NCI-H2107 (cell line): ENCODE measurements around the gene CDH22.

Experiments
- DNase-seq: peaks from one replicate; lab custom pipeline; 2025; lab: John Stamatoyannopoulos, UW

Gene CDH22, protein sequence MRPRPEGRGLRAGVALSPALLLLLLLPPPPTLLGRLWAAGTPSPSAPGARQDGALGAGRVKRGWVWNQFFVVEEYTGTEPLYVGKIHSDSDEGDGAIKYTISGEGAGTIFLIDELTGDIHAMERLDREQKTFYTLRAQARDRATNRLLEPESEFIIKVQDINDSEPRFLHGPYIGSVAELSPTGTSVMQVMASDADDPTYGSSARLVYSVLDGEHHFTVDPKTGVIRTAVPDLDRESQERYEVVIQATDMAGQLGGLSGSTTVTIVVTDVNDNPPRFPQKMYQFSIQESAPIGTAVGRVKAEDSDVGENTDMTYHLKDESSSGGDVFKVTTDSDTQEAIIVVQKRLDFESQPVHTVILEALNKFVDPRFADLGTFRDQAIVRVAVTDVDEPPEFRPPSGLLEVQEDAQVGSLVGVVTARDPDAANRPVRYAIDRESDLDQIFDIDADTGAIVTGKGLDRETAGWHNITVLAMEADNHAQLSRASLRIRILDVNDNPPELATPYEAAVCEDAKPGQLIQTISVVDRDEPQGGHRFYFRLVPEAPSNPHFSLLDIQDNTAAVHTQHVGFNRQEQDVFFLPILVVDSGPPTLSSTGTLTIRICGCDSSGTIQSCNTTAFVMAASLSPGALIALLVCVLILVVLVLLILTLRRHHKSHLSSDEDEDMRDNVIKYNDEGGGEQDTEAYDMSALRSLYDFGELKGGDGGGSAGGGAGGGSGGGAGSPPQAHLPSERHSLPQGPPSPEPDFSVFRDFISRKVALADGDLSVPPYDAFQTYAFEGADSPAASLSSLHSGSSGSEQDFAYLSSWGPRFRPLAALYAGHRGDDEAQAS

DNA sequence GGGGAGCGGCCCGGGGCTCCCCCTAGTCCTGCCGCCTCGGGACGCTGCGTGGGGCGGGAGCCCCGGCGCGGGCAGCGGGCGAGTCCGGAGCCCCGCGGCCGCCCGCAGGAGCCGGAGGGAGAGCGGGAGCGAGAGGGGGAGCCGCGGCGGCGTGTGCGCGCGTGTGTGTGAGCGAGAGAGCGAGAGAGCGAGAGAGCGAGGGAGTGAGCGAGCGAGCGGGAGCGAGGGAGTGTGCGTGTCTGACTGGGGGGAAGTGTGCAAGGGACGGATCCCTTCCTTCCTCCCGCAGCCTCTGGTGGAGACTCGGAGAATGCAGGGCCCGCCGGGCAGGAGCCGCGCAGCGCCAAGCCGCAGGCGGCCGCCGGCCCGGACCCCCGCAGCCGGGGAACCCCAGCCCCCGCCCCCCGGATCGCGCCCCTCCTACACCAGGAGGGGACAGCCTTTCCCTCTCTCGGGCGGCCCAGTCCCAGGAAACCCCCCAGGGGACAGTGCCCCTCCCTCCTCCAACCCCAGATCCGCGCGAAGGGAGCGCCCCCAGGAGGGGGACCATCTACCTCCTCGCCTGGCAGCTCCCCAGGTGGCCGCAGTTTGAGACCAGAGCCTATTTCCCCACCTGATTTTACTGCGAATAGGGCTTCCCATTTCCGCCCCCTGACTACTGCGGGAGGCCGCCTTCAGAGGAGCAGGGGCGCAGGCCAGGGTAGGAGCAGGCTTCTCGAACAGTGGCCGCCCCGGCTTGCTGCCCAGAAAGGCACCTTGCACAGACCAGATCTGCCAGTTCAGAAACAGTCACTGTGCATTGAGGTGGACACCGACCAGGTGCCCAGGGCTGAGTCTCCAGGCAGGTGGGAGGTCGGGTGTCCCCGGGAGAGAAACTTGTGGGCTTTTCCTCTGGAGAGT is at the start of gene CDH22:
CDH22 (minus strand) TSS at position 241 of the 900 bp plus-strand sequence. CDS start 57,204 bp downstream, outside the sequence.
- DNase-seq, result peak; percentile 28

DNA sequence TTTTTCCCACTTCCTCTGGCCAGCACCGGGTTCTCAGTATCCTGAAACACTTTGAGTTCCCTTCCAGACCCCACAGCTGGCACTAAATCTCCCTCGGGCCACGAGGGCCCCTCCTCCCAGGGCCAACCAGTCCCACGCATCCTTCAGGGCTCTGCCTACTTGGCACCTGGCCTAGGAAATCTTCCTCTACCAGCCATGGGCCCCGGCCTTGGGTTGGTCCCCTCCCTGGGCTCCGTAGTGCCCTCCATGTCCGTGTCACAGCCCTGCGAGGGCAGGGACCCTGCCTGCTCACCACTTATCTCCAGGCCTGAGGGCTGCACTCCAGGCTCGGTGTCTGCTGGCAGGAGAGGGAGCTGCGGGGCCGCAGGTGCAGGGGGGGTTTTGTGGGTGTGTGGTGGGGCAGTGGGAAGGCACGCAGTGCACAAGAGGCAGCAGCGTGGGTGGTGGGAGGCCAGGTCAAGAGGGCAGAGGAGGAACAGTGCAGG is 48.8 kb upstream of the CDH22 start:
- no peak for DNase-seq

GRCh38 chr20:46356195-46357029 is 48.1 kb upstream of the CDH22 start:
- DNase-seq, result no peak

DNA sequence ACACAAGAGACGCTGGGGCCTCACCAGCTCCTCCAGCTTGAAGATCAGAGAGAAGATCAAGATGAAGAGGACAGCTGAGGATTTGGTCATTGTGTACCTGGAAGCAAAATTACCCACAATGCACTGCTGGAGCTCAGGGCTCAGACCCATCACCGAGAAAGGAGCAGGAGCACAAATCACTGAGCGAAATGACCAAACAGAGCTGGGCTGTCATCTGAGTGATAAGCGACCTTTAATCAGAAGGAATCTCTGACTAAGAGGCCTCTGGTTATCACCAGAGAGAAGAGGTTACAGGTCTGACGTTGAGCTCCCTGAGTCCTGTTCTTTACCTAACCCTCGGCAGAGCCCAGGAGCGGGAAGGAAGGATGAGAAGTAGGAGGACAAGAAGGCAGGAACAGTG is 47.5 kb upstream of the CDH22 start:
- no peak for DNase-seq

- no peak for DNase-seq
Observed at GRCh38 chr20:46354920-46355654, 46.8 kb upstream of the CDH22 start.

- no peak for DNase-seq
Observed at GRCh38 chr20:46354207-46354555, 45.9 kb upstream of the CDH22 start.

DNA sequence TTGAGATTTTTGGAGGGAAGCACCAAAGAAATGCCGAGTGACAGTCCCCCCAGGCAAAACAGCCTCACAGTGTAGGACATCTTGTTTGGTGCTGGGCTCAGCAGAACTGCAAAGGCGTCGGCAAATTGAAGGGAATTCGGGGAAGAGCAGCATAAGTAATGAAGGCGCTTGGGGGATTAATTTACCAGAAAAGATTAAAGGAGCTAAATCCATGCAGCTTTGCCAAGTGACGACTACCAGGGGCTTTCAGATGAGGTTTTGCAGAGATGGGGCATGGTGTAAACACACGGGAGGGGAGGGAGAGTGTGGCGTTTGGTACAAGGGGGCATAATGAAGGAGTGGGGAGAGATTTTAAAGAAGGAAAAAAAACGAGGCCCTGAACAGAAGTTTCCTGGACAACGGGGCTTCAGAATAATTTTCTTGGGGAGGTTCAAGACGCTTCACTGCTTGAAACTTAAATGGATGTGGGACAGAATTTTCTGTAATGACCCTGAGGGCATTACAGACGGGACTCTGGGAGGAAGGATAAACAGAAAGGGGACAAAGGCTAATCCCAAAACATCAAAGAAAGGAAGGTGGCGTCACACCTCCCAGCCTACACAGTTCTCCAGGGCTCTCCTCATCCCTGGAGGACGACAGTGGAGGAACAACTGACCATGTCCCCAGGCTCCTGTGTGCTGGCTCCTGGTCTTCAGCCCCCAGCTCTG is 45.4 kb upstream of the CDH22 start:
- DNase-seq, result no peak

DNA sequence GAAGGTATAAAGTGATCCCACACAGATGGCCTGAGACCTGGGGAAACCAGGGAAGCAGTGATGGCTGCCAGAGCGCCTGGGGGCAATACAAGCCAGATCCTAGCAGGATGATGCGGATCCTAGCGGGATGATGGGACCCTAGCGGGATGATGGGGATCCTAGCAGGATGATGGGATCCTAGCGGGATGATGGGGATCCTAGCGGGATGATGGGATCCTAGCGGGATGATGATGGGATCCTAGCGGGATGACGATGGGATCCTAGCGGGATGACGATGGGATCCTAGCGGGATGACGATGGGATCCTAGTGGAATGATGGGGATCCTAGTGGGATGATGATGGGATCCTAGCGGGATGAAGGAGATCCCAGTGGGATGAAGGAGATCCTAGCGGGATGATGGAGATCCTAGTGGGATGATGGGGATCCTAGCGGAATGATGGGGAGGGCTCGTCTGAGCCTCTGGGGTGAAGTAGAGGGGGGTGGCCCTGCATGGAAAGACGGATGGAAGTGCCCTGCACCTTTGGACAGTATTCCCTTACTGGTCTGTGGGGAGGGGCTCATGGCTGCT is 44.2 kb upstream of the CDH22 start:
- DNase-seq, result no peak

- no peak for DNase-seq
Observed at GRCh38 chr20:46351357-46352058, 43.2 kb upstream of the CDH22 start.

DNA sequence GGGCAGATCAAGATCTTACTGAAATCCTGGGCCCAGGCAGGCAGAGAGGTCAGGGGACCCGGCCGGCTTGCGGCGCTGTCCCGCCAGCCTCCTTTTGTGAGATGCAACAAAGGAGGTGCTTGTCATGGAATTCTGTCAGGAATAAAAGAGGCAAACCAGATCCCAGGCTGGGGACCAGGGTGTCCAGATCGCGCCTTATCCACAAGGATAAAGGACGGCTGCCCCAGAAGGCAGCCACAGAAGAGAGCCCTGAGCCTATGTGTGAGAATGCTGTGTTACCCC is 42.6 kb upstream of the CDH22 start:
- no peak for DNase-seq

GRCh38 chr20:46350201-46350985 is 42.1 kb upstream of the CDH22 start:
- DNase-seq, result no peak

- no peak for DNase-seq
Observed at GRCh38 chr20:46349742-46350056, 41.4 kb upstream of the CDH22 start.

- DNase-seq, result peak; percentile 28
Observed at GRCh38 chr20:46349035-46349741, 40.9 kb upstream of the CDH22 start.

GRCh38 chr20:46347841-46348803 is 39.8 kb upstream of the CDH22 start:
- no peak for DNase-seq

GRCh38 chr20:46346770-46347169 is 38.5 kb upstream of the CDH22 start:
- DNase-seq, result no peak

GRCh38 chr20:46344488-46345162 is 36.3 kb upstream of the CDH22 start:
- DNase-seq, result no peak
